Measurements from ENCODE around the gene LITAF.
"Not testable (repeated sequence)": the region's sequence is repeated elsewhere in the genome, so short reads cannot be mapped to it uniquely, and the experiment has no call there.

LITAF gene

GRCh38 chr16:11581678-11582077, 5.0 kb downstream of the LITAF start:
- TF ChIP-seq CTCF (IDR thresholded peaks at IDR 0.05; ENCODE audit: unreplicated experiment in 3 of 3) = no peak
- H3K4me1 Mint-ChIP-seq = peaks cover 51% of the 10 kb centered on the region
- H3K27ac Mint-ChIP-seq = peak overlapping the region; percentile 3 to 76 (median 61)
- peak overlapping the region in 1 of 3 experiments; percentile 43 for H3K4me3 Mint-ChIP-seq
- H3K9me3 Mint-ChIP-seq = no peaks in the 10 kb centered on the region
- no peaks in the 10 kb centered on the region for H3K27me3 Mint-ChIP-seq (ENCODE audit: low read depth)
- peaks cover 4% of the 10 kb centered on the region for H3K36me3 Mint-ChIP-seq (ENCODE audit: low read depth)

GRCh38 chr16:11580451-11581086, 6.2 kb downstream of the LITAF start:
- H3K27me3 Mint-ChIP-seq (ENCODE audit: low read depth) = no peaks in the 10 kb centered on the region
- H3K36me3 Mint-ChIP-seq (ENCODE audit: low read depth) = peaks cover 4% of the 10 kb centered on the region
- TF ChIP-seq CTCF (IDR thresholded peaks at IDR 0.05; ENCODE audit: unreplicated experiment in 3 of 3) = no peak
- H3K4me3 Mint-ChIP-seq = no peak overlapping the region
- peaks cover 49% of the 10 kb centered on the region for H3K4me1 Mint-ChIP-seq
- H3K9me3 Mint-ChIP-seq = no peaks in the 10 kb centered on the region
- no peak overlapping the region for H3K27ac Mint-ChIP-seq

- peaks cover 23% of the 10 kb centered on the region for H3K4me1 Mint-ChIP-seq
- not testable (repeated sequence) for H3K27me3 Mint-ChIP-seq (ENCODE audit: low read depth); H3K36me3 Mint-ChIP-seq (ENCODE audit: low read depth); H3K27ac Mint-ChIP-seq; H3K4me3 Mint-ChIP-seq; H3K9me3 Mint-ChIP-seq
Observed at GRCh38 chr16:11577290-11577660, 9.4 kb downstream of the LITAF start.

GRCh38 chr16:11576427-11577289, 10.1 kb downstream of the LITAF start:
- no peak for TF ChIP-seq CTCF (IDR thresholded peaks at IDR 0.05; ENCODE audit: unreplicated experiment in 3 of 3)
- Mint-ChIP-seq H3K9me3 (no peaks in the 10 kb centered on the region), H3K4me3 (no peak overlapping the region), H3K27ac (peak overlapping the region in 1 of 3 experiments; percentile 3), H3K4me1 (peaks cover 20% of the 10 kb centered on the region), H3K36me3 (ENCODE audit: low read depth) (peaks cover 4% of the 10 kb centered on the region), H3K27me3 (ENCODE audit: low read depth) (no peaks in the 10 kb centered on the region)

- TF ChIP-seq CTCF (IDR thresholded peaks at IDR 0.05; ENCODE audit: unreplicated experiment in 3 of 3) = no peak
- Mint-ChIP-seq H3K27me3 (ENCODE audit: low read depth) (no peaks in the 10 kb centered on the region), H3K9me3 (no peaks in the 10 kb centered on the region), H3K4me3 (no peak overlapping the region), H3K27ac (no peak overlapping the region), H3K4me1 (peaks cover 23% of the 10 kb centered on the region), H3K36me3 (ENCODE audit: low read depth) (peaks cover 4% of the 10 kb centered on the region)
Observed at GRCh38 chr16:11575223-11575589, 11.5 kb downstream of the LITAF start.

- no peaks in the 10 kb centered on the region for H3K9me3 Mint-ChIP-seq
- H3K36me3 Mint-ChIP-seq (ENCODE audit: low read depth) = peaks cover 4% of the 10 kb centered on the region
- H3K27ac Mint-ChIP-seq = peak overlapping the region; percentile 7 to 56 (median 26)
- peaks cover 28% of the 10 kb centered on the region for H3K4me1 Mint-ChIP-seq
- TF ChIP-seq CTCF (IDR thresholded peaks at IDR 0.05; ENCODE audit: unreplicated experiment in 3 of 3) = no peak
- no peaks in the 10 kb centered on the region for H3K27me3 Mint-ChIP-seq (ENCODE audit: low read depth)
- no peak overlapping the region for H3K4me3 Mint-ChIP-seq
Observed at GRCh38 chr16:11572301-11572995, 14.3 kb downstream of the LITAF start.

Measured in nephron (organoid).